HepG2 (cell line): Measurements from ENCODE around the gene ACTR3. TPM values are rescaled to one million over a fixed set of nuclear protein-coding genes. Genes with fewer than 3 reads are reported as not detected.

Experiments
- ATAC-seq: fragments of 200-7000 bp; cut with Tn5 transposase; 3 replicates; pipeline ENCODE4 v1.9.1; 2020; ENCODE audit warnings: mild to moderate bottlenecking, moderate library complexity
- BruUV-seq: library from RNA; stranded (reverse); fragments of 400-500 nt; replicated peaks from 2 replicates; lab custom pipeline; 2021; lab: Mats Ljungman, UMichigan
- CTCF ChIA-PET: fragments of 300-600 bp; formaldehyde crosslinking; extraction: SDS; loops from one replicate; lab custom pipeline; 2021; ENCODE audit warnings: low total read pairs, inconsistent platforms, low intra/inter-chr PET ratio; lab: Yijun Ruan, JAX
- POLR2A ChIA-PET: fragments of 350-600 bp; sonication (Branson Sonifier 250); formaldehyde crosslinking; loops from one replicate; lab custom pipeline; 2020; ENCODE audit warnings: antibody characterized with exemption, inconsistent platforms; lab: Yijun Ruan, JAX
- DNase-seq: peaks from one replicate; pipeline ENCODE4 v3.0.0-alpha.2; 2015; ENCODE audit warnings: low spot score
- FAIRE-seq: peaks from 3 replicates; lab custom pipeline; 2011; peaks lifted over from hg19 to GRCh38; lab: Jason Lieb, UNC
- H2AFZ ChIP-seq: one replicate; pipeline ENCODE4 v1.6.1; 2011; ENCODE audit warnings: low read length, inconsistent platforms
- H3K27ac ChIP-seq: fragments of 300-600 bp; 3 replicates; pipeline ENCODE4 v1.8.0; 2011; ENCODE audit warnings: mixed run types, mild to moderate bottlenecking, mixed read lengths, low read length, inconsistent platforms; ENCODE audit not compliant: insufficient read depth; ENCODE audit errors: extremely low read length
- H3K27me3 ChIP-seq, 2 experiments: fragments of 200-600 bp in 1 of 2; 2 replicates in 1 of 2; 3 replicates in 1 of 2; pipeline versions ENCODE4 v1.6.0 to v1.8.0; 2011; ENCODE audit warnings: low read length in 2 of 2, mild to moderate bottlenecking in 2 of 2, moderate library complexity in 2 of 2, inconsistent platforms in 1 of 2; ENCODE audit not compliant: insufficient read depth in 2 of 2, control insufficient read depth in 1 of 2
- H3K36me3 ChIP-seq, 2 experiments: fragments of 200-600 bp in 1 of 2; replicated peaks in 1 of 2; 2 replicates in 1 of 2; 3 replicates in 1 of 2; pipeline versions ENCODE4 v1.5.1 to v1.8.0; 2011; ENCODE audit warnings: low read length in 2 of 2, inconsistent platforms in 1 of 2; ENCODE audit not compliant: insufficient read depth in 2 of 2, control insufficient read depth in 1 of 2
- H3K4me1 ChIP-seq: 2 replicates; pipeline ENCODE4 v1.5.1; 2012; ENCODE audit warnings: low read length, inconsistent platforms; ENCODE audit not compliant: insufficient read depth
- H3K4me2 ChIP-seq: 2 replicates; pipeline ENCODE4 v1.6.0; 2011; ENCODE audit warnings: low read depth, low read length, inconsistent platforms
- H3K4me3 ChIP-seq, 3 experiments: fragments of 200-600 bp in 1 of 3; sonication (generic), shearing (Covaris generic) in 1 of 3; replicated peaks in 1 of 3; 2 replicates each; pipeline ENCODE4 v1.5.1; 2011 to 2016; ENCODE audit warnings: low read length in 3 of 3, inconsistent platforms in 2 of 3, low read depth in 2 of 3, mild to moderate bottlenecking in 2 of 3, control low read depth in 1 of 3, mixed read lengths in 1 of 3; ENCODE audit not compliant: insufficient read depth in 1 of 3
- H3K79me2 ChIP-seq: one replicate; pipeline ENCODE4 v1.6.1; 2011; ENCODE audit warnings: low read length, inconsistent platforms; ENCODE audit not compliant: insufficient read depth
- H3K9ac ChIP-seq: 2 replicates; pipeline ENCODE4 v1.6.0; 2011; ENCODE audit warnings: mild to moderate bottlenecking, low read depth, low read length, inconsistent platforms; ENCODE audit not compliant: insufficient read depth
- H3K9me3 ChIP-seq: 2 replicates; pipeline ENCODE4 v1.5.1; 2012; ENCODE audit warnings: mild to moderate bottlenecking, low read length
- H4K20me1 ChIP-seq: 2 replicates; pipeline ENCODE4 v1.6.0; 2011; ENCODE audit warnings: inconsistent platforms, mild to moderate bottlenecking, low read length, moderate library complexity; ENCODE audit not compliant: insufficient read depth
- BORCS8-MEF2B ChIP-seq: sonication (generic); formaldehyde crosslinking; IDR thresholded peaks from 2 replicates; pipeline ENCODE4 v1.8.0; 2022; ENCODE audit warnings: mild to moderate bottlenecking, missing genetic modification reagents
- ELF4 ChIP-seq: sonication (generic); formaldehyde crosslinking; IDR thresholded peaks from 2 replicates; pipeline ENCODE4 v1.5.0; 2020; ENCODE audit warnings: missing genetic modification reagents, mild to moderate bottlenecking, moderate library complexity, borderline replicate concordance
- GPN1 ChIP-seq: sonication (generic); formaldehyde crosslinking; IDR thresholded peaks from 2 replicates; pipeline ENCODE4 v1.5.1; 2020; ENCODE audit warnings: missing genetic modification reagents, borderline replicate concordance
- KDM4B ChIP-seq: sonication (generic); formaldehyde crosslinking; IDR thresholded peaks from 2 replicates; pipeline ENCODE4 v1.4.0; 2020; ENCODE audit warnings: missing genetic modification reagents
- MED1 ChIP-seq: sonication (generic); formaldehyde crosslinking; IDR thresholded peaks from 2 replicates; pipeline ENCODE4 v1.4.0; 2020; ENCODE audit warnings: missing genetic modification reagents
- ONECUT2 ChIP-seq: sonication (generic); formaldehyde crosslinking; IDR thresholded peaks from 2 replicates; pipeline ENCODE4 v1.4.0; 2020; ENCODE audit warnings: missing genetic modification reagents
- PCBP1 ChIP-seq: fragments of 200-400 bp; formaldehyde crosslinking; IDR thresholded peaks from 2 replicates; pipeline ENCODE4 v1.6.1; 2017; ENCODE audit warnings: mild to moderate bottlenecking, low read depth, low read length, borderline replicate concordance
- PRDM10 ChIP-seq: sonication (generic); formaldehyde crosslinking; IDR thresholded peaks from 2 replicates; pipeline ENCODE4 v1.4.0; 2020; ENCODE audit warnings: low read depth, missing genetic modification reagents
- RBM22 ChIP-seq: fragments of 200-400 bp; formaldehyde crosslinking; optimal IDR thresholded peaks from 2 replicates; pipeline ENCODE3; 2017; ENCODE audit warnings: mild to moderate bottlenecking, low read length, moderate library complexity
- SSRP1 ChIP-seq: IDR thresholded peaks from 2 replicates; pipeline ENCODE4 v1.6.1; 2016; ENCODE audit warnings: control low read depth
- ZNF124 ChIP-seq: sonication (generic); formaldehyde crosslinking; IDR thresholded peaks from 2 replicates; pipeline ENCODE4 v1.4.0; 2020; ENCODE audit warnings: missing genetic modification reagents
- ZNF883 ChIP-seq: sonication (generic); formaldehyde crosslinking; IDR thresholded peaks from 2 replicates; pipeline ENCODE4 v1.5.1; 2020; ENCODE audit warnings: mild to moderate bottlenecking, missing genetic modification reagents; ENCODE audit errors: not compliant biosample characterization
- WGBS: methylation state at CpG from one replicate; pipeline ENCODE4 v1.1.6; 2017; ENCODE audit warnings: low lambda C conversion rate; 5-methylcytosine and 5-hydroxymethylcytosine counted together
- in situ Hi-C: cut with HindIII; loops from 2 replicates; pipeline ENCODE4 v1.10.0; 2017; ENCODE audit warnings: low pct_unique_long_range_greater_than_20kb; ENCODE audit not compliant: extremely low pct_ligation_motif_present
- intact Hi-C: fragments of 100-400 bp; cut with micrococcal nuclease; formaldehyde crosslinking; loops from one replicate; pipeline ENCODE4 v1.10.0; 2022; ENCODE audit not compliant: unreplicated experiment
- polyA plus RNA-seq, 8 experiments: library from polyadenylated mRNA; depleted of rRNA in 3 of 8; stranded (reverse) in 7 of 8; unstranded in 1 of 8; fragments of >200 nt; fragmentation: Illumina TruSeq in 4 of 8; extraction: Trizol in 4 of 8; gene quantifications; 2 replicates each; pipeline versions ENCODE4 v1.2.1 to v1.2.3, GENCODE V29; 2011 to 2016; ENCODE audit warnings: low read depth in 4 of 8, missing spikeins in 1 of 8, mixed read lengths in 1 of 8; ENCODE audit not compliant: insufficient read depth in 1 of 8
- total RNA-seq, 5 experiments: library from RNA; depleted of rRNA; stranded (reverse); fragments of >200 nt; fragmentation: Illumina TruSeq; extraction: Trizol; gene quantifications; 2 replicates each; pipeline ENCODE4 v1.2.3, GENCODE V29; 2016; ENCODE audit warnings: low read depth in 1 of 5

ACTR3 gene
- total and polyA plus RNA-seq, 2 of the 13 experiments (the other 11 are each of a cell fraction or from before 2014, with no cell fraction given) = 123 to 225 TPM

- H4K20me1 ChIP-seq = no peaks in the 10 kb centered on the region
- no peak for TF ChIP-seq KDM4B (CRISPR knock-in tag)
- TF ChIP-seq MED1 (CRISPR knock-in tag) = no peak
- no peak for TF ChIP-seq PRDM10 (CRISPR knock-in tag)
- no peak for TF ChIP-seq PCBP1
- no peak for TF ChIP-seq ELF4
- no peak for TF ChIP-seq SSRP1
- no peak for TF ChIP-seq ONECUT2
- TF ChIP-seq ZNF883 = no peak
- TF ChIP-seq GPN1 = no peak
- TF ChIP-seq RBM22 = no peak
- no peak for TF ChIP-seq ZNF124
- TF ChIP-seq BORCS8-MEF2B (CRISPR knock-in tag) = no peak
- H3K4me2 ChIP-seq = no peak overlapping the region
- H3K79me2 ChIP-seq = no peaks in the 10 kb centered on the region
- H3K36me3 ChIP-seq = no peaks in the 10 kb centered on the region
- ChIA-PET CTCF (no interaction called here), POLR2A (no interaction called here)
- H3K4me1 ChIP-seq = peaks cover 57% of the 10 kb centered on the region
- H2AFZ ChIP-seq = no peak overlapping the region
- intact Hi-C loops = no loop called here
- DNase-seq (no peak), ATAC-seq (no peak), FAIRE-seq (no peak)
- 95% methylated on average over 3 of the region's 3 CpGs for WGBS
- in situ Hi-C loops = no loop called here
- BruUV-seq = no TSS peak
- no peak overlapping the region for H3K4me3 ChIP-seq
- H3K9me3 ChIP-seq = no peaks in the 10 kb centered on the region
- no peak overlapping the region for H3K27ac ChIP-seq
- no peaks in the 10 kb centered on the region for H3K27me3 ChIP-seq
- no peak overlapping the region for H3K9ac ChIP-seq
Observed at GRCh38 chr2:114007436-114007835, 117.5 kb downstream of the ACTR3 start.
